GM21825 (cell line): Measurements from ENCODE around the gene PRKAR1B.

Source experiments
- ATAC-seq: cut with Tn5 transposase; IDR thresholded peaks from one replicate; pipeline ENCODE4 v1.9.1; 2021; ENCODE audit warnings: mild to moderate bottlenecking, moderate library complexity; ENCODE audit not compliant: unreplicated experiment

PRKAR1B gene

DNA sequence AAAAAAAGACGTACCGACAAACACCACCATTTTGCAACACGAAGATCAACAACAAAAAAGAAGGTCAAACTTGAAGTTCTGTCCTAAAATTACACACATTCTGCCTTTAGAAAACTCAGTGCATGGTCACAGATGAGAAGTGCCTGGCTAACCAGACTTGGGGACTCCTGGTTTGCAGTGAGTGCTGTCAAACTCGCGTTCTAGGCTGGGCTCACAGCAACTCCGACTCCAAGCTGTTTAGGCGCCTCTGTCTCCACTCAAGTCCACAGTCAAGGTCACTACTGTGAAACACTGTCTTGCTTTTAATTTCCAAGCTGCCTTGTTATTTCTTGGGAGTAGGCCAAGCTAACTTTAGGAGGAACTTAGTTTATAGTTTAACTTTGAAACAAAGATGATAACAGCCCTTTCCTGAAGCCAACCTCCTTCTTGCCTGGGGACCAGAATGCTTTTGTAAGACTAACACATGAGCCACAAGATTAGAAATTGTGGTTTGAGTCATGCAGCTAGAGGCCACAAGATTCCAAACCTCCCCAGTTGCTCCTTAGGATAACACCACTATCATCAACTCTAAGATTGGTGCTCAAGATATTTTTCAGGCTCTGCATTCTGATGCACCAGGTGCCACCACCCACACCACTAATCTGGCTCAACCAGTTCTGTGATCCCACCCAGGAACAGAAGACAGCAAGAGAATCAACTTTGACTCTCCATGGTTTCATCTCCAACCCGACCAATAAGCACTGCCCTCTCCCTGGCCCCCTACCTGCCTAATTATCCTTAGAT is 1.7 kb downstream of the PRKAR1B start:
- no peak for ATAC-seq

DNA sequence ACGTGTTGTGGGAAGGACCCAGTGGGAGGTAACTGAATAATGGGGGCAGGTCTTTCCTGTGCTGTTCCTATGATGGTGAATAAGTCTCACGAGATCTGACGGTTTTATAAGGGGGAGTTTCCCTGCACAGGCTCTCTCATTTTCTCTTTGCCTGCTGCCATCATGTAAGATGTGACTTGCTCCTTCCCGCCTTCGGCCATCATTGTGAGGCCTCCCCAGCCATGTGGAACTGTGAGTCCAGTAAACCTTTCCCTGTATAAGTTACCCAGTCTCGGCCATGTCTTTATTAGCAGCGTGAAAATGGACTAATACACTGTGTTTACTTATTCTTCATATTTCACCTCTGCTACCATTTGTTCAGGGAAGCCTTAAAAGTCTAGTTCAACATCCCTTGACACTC is 2.8 kb downstream of the PRKAR1B start:
- no peak for ATAC-seq

DNA sequence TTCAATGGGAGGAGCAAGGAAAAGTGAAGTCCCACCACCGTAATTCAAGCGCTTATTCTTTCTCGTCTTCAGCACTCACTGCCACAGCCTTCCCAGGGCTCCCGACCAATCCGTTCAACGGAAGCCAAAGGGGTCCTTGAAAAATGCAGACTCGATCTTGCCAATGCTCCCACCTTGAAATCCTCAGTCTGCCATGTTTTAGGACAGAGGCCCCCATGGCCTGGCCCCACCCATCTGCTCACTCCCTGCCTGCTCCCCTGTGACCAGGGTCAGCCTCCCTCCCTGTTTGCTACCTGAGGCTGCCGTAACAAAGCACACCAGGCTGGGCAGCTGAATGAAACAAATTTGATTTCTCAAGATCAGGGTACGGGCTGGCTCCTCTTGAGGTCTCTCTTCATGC is 3.5 kb downstream of the PRKAR1B start:
- ATAC-seq: no peak

DNA sequence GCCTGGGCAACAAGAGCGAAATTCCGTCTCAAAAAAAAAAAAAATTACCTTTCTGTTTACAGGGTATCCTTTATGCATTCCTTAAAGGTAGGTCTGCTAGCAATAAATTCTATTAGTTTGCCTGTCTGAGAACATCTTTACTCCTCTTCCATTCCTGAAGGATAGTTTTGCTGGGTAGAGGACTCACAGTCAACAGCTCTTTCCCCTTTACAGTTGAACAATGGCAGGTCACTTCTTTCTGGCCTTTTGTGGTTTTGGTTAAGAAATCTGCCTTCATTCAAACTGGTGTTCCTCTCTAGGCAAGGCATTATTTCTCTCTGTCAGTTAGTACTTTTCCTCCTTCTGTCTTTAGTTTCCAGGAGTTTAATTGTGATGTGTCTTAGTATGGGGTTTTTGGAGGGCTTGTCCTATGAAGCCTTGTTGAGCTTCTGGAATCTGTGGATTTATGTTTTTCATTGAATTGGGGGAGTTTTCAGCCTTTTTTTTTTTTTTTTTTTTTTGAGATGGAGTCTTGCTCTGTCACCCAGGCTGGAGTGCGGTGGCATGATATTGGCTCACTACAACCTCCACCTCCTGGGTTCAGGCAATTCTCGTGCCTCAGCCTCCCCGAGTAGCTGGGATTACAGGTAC is 5.3 kb downstream of the PRKAR1B start:
- ATAC-seq: no peak

- ATAC-seq: no peak
Measured at GRCh38 chr7:716636-717035, 10.4 kb downstream of the PRKAR1B start.

GRCh38 chr7:716222-716621 is 10.9 kb downstream of the PRKAR1B start:
- ATAC-seq: no peak

- ATAC-seq: no peak
Measured at GRCh38 chr7:714251-714671, 12.8 kb downstream of the PRKAR1B start.

- no peak for ATAC-seq
Measured at GRCh38 chr7:713488-714230, 13.4 kb downstream of the PRKAR1B start.

DNA sequence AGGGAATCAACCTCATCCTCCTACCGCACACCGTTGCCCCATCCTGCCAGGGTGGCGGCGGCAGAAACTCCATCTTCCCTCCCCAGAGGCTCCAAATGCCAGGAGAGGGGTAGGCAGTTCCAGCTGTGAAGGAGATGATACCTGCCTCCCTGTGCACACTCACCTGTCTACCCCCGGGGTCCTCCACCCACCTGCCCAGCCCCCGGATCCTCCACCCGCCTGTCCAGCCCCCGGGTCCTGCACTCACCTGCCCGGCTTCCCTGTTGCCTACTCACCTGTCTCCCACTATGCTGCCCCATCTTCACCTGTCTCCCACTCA is 14.0 kb downstream of the PRKAR1B start:
- no peak for ATAC-seq

DNA sequence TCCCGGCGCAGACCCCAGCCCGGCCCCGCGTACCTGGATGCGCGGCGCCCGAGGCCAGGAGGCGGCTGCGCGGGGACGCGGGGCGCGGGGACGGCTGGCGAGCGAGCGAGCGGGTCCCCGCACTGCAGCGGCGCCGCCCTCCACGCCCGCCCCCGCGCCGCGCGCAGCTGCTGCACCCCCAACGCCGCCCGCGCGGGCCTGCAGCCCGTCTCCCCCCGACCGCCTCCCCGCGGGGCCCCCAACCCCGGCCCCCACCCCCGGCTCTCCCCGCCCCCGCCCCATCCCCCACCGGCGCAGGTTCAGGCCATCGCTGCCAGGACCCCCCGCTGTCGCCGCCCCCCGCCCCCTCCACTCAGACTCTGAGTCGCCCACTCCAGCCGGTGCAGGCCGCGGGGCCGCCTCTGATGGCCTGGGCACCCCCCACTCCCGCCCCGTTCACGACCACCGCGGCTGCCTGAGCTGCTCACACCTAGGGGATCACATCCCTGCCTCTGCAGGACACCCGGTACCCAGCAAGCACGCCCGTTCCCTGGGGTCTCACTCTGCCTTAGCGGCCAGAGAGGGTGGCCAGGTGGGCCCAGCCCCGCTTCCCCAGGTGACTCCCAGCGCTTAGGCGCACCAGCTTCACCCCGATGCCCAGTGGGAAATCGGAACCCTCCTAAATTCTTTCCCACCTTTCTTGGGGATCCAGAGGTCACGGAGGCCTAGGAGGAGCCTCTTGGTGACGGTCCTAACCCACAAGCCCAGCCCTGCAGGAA is 14.5 kb downstream of the PRKAR1B start:
- ATAC-seq: no peak

DNA sequence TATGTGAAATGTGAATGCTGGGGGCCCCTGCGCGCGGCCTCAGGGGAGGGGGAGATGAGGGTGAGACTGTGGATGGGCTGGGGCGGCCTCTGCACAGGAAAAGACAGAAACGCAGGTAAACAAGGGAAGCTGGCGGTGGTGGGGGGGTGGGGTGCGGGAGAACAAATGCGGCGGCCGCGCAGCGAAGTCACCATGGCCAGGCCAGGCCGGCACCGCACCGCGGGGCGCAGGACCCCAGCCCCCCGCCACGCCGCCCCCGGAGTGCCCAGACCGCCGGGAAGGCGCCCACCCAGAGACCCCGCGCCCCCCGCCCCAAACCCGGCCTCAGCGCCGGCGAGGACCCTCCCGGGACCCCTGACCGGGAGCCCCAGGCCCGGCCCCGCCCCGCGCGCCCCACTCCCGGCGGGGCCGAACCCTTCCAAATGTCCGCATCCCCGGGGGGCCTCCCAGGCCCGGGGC is 15.1 kb downstream of the PRKAR1B start:
- ATAC-seq: no peak

- ATAC-seq: no peak
Measured at GRCh38 chr7:711093-711921, 15.8 kb downstream of the PRKAR1B start.

DNA sequence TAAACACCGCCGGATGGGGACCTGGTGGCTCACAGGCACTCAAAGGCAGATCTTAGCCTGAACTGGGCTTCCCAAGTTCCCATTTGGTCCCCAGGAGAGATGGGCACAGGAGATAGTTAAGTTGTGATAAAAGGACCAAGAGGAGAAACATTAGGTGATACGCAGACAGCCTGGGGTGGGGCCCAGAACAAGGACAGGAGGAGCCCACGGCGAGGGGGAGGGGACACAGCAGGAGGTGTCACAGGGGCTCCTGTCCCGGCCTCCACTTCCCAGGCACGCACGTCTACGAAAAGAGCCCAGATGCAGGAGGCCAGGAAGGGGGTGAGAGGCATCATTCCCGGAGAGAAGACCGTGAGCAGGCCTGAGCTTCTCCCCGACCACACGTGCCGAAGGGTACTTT is 16.9 kb downstream of the PRKAR1B start:
- no peak for ATAC-seq

DNA sequence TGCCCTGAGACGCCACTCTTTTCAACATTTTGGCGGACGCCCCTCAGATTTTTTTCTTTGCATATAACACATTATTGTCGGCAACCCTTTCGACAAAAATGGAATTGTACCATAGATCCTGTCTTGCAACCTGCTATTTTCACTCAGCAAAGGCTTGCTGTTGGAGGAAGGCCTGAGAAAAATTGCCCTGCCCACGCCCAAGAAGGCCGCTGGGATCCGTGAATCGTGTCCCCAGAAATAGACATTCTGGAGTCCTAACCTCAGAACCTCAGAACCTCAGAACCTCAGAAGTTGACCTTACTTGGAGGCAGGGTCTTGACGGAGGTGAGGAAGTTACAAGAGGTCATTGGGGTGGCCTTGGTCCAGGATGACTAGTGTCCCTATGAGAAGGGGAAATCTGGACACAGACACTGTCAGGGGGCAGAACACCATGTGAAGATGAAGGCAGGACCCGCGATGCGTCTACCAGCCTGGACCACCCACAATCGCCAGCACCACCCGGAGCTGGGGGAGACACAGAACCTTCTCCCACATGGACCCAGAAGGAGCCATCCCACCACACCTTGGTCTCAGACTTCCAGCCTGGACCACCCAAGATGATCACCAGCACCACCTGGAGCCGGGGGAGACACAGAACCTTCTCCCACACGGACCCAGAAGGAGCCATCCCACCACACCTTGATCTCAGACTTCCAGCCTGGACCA is 19.6 kb downstream of the PRKAR1B start:
- no peak for ATAC-seq

GRCh38 chr7:706721-707120 is 20.4 kb downstream of the PRKAR1B start:
- ATAC-seq: no peak

GRCh38 chr7:703049-703448 is 24.0 kb downstream of the PRKAR1B start:
- no peak for ATAC-seq

DNA sequence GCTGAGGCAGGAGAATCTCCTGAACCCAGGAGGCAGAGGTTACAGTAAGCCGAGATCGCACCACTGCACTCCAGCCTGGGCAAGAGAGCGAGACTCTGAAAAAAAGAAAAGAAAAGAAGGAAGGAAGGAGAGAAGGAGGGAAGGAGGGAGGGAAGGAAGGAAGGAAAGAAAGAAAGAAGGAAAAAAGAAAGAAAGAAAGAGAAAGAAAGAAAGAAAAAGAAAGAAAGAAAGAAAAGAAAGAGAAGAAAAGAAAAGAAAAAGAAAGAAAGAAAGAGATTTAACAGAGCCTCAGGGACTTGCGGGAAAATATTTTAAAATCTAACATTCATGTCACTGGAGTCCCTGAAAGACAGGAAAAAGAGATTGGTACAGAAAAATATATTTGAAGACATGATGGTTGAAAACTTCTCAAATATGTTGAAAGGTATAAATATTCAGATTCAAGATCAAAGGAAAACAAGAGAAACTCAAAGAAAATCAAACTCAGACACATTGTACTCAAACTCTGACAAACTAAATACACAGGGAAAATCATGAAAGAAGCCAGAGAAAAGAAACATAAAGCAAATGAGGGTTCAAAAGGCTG is 25.9 kb downstream of the PRKAR1B start:
- no peak for ATAC-seq

DNA sequence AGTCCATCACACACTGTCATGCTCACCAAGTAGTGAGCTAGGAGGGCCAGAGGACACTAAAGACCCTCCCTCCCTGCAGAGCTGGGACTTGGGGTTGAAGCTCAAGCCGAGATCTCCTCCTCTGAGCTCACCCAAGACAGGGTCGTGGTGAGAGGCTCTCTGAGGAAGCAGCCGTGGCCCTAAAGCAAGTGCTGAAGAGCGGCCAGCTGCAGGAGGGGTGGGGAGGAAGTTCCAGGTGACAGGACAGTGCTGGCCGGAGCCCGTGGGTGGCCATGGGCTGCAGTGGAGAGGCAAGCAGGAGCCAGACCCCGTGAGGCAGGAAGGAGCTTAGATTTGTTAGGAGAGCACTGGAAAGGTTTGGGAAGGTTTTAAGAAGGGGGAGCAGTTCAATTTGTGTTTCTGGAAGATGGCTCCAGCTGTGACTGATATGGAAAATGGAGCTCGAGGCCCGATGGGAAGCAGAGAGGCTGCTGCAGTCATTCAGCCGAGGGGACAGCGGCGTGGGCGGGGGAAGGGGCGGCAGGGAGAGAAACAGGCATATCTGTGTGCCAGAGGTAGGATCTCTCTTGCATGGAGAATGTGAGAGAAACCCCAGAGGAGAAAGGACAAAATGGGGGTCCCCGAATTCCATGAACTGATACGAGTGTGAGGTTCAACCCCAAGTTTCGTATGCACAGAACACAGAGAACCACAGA is 27.5 kb downstream of the PRKAR1B start:
- no peak for ATAC-seq
